GM19043 (cell line): ENCODE results near the gene KRT1.
"Not testable (repeated sequence)": the region's sequence is repeated elsewhere in the genome, so short reads cannot be mapped to it uniquely, and the experiment has no call there.

Experiments
- ATAC-seq: cut with Tn5 transposase; IDR thresholded peaks from one replicate; pipeline ENCODE4 v1.9.1; 2021; ENCODE audit warnings: low read depth; ENCODE audit not compliant: unreplicated experiment

The KRT1 gene

DNA sequence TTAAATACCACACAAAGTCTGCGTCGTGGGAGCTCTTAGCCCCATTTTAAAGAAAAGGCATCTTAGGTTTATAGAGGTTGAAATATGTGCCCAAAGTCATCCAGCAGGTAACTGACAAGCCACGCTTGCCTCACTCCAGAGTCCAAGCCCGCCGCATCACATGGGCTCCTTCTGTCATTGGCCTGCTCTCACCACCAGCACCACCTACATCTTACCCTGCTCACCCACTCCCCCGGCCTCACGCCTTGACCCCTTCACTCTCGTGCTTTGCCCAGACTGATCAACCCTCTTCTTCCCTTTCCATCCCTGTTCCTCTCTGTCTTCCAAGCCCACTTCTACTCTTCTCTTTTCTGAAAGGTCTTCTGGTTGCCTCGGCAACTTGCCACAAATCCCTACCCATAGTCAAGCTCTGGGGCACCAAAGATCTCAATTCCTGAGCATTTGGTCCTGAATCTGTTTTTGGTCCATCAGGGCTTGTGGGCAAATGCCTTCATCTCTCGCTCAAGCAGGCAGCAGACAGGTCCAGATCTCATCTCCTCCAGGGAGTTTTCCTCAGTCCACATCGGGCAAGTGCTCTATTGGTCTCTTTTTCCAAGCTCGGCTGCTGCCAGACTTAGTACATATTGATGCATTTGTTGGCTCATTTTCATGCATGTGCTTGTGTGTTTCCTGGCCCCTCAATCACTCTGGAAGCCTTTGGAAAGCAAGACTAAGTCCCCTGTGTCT is 3.5 kb upstream of the KRT1 start:
- no peak for ATAC-seq

DNA sequence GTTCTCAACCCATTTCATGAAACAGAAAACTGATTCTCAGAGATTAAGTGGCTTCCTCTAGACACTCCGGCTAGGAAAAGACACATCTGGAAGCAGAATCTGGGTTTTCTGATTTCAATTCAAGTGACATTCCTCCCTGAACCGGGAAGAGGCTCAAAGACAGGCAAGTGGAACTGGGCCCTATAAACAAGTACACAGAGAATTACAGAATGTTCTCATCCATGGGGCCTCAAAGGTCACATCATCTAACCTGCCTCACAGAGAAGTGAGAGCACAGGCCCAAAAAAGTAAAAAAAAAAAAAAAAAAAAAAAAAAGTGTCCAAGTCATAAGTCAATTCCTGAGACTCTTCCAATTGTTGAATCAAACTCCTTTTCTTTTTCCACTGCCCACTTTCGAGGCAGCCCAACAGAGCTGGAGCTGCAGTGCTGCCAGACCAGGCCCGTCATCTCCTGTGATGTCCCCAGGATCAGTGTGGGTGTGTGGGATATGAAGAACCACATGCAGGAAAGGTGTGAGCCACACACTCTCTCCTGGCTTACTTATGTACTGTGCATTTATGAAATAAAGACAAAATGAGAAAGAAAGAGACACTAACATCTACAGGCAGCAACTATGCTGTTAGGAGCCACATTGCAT is 2.8 kb upstream of the KRT1 start:
- no peak for ATAC-seq

GRCh38 chr12:52682381-52682660 is 2.1 kb upstream of the KRT1 start:
- no peak for ATAC-seq

DNA sequence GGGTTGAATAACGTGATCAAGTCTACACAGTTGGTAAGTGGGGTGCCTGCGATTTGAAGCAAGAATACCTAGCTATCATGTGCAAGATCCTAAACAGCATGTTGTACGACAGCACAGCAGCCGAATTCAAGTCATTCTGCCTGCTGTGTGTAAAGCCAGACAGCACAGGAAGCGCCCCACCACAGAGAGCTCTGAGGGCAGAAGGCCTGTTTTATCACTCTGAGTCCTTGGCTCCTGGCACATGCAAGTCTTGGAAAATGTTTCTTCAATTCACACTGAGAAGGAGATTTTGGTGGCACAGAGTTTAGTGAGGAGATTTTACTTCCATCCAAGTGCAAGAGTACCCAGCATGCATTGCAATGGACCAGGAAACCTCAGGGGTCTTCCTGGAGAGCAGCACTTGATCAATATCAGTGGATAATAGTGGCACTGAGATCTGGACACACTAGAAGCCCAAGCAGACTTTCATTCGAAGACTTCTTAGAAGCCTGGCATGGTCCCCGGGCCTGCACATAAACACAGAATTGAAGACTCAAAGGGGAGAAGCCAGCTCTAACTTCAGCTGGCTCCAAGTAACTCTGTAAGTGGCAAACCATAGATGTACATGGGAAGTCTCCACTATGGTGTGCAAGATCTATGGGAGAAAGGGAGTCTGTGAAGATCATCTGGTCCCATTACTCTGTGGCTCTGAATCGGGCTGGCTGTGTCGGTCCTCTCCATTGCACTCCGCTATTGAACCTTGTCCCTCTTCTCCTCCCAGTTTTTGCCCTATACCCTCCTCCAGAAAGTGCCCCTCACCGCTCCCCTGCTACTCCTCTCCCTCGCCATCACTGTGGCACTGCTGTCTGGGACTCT is 1.5 kb upstream of the KRT1 start:
- ATAC-seq = no peak

GRCh38 chr12:52679875-52680274 is 332 bp downstream of the KRT1 start:
- ATAC-seq = no peak

- ATAC-seq = no peak
Observed at GRCh38 chr12:52677671-52678070, 2.5 kb downstream of the KRT1 start.

DNA sequence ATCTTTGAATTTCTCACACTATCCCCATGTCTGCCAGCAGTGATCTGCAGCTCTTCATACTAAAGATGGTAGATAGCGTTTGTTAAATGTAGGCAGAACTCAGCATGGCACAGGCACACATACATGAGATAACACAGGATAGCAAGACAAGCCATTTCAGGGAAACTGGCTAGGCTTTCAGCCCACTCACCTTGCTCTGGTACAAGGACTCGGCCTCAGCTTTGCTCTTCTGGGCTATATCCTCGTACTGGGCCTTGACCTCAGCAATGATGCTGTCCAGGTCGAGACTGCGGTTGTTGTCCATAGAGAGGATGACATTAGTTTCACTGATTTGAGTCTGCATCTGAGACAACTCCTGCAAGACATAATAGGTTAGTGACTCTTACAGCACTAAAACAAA is 3.1 kb downstream of the KRT1 start:
- no peak for ATAC-seq

DNA sequence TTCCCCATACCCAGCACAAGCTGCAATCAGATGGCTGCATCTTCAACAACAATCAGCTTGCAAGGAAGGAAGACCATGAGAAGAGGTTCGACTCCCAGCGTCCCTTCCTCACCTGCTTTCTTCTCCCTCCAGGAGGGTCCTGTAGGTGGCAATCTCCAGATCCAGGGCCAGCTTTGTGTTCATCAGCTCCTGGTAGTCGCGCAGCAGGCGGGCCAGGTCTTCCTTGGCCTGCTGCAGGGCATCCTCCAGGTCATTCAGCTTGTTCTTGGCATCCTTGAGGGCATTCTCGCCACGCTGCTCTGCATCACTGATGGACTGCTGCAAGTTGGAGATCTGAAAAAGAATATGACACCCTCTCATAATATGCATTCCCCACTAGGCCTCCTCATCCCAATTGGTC is 4.0 kb downstream of the KRT1 start:
- ATAC-seq = no peak

DNA sequence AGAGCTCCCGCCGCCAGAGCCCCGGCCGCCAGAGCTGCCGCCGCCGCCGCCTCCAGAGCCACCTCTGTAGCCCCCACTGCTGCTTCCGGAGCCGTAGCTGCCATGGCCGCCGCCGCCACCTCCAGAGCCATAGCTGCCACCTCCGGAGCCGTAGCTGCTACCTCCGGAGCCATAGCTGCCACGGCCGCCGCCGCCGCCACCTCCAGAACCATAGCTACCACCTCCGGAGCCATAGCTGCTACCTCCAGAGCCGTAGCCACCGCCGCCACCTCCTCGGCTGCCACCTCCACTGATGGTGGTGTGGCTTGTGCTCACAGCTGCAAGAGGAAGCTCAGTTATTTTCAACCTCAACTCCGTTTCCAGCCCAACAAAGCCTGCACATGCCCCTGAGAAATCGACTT is 4.9 kb downstream of the KRT1 start:
- ATAC-seq = no peak

- no peak for ATAC-seq
Observed at GRCh38 chr12:52674433-52674775, 5.8 kb downstream of the KRT1 start.

GRCh38 chr12:52673713-52674432 is 6.3 kb downstream of the KRT1 start:
- ATAC-seq = no peak

DNA sequence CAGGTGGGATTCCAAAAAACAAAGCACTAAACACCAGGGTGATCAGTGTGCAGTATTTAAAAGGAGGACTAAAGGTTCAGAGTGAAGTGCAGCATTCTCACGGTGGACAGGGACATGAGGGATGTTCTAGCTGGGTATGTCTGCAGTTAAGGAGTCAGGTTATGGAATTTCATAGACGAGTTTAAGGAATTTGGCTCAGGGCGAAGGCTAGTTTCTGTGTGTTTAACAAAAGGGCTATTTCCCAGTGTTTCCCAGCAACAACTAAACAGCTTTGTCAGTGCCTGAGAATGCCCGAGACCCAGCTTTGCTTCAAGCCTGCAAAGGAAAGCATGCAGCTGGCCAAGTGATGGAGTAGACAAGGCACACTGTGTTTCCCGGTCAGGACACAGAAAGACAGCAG is 7.0 kb downstream of the KRT1 start:
- ATAC-seq = no peak

DNA sequence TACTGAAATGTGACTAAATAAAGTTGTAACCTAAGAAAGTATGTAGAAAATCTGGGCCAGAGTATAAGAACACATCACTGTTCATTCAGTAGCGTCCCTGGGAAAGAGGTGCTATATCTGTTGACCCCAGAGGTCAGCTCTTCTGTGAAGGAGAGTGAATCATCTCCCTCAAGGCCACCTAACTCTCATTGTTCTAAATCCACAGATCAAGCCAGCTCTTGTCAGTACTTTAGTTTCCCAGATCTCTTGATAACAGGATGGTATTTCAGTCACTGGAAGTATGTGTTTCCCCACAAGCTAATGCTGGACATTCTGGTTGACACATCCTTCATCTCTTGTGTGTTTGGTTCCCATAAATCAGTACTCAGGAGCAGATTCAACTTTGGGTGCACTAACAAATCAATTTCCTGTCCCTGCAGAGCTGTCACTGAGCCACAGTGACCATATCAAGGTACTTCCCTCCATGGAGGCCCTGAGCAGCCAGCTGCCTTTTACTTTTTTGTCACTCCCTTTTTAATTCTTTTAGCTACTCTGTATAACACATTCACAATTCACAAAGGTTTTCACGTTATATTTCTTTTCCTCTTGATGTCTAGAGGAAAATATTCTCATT is 7.8 kb downstream of the KRT1 start:
- no peak for ATAC-seq

GRCh38 chr12:52670961-52671360 is 9.2 kb downstream of the KRT1 start:
- ATAC-seq = no peak

DNA sequence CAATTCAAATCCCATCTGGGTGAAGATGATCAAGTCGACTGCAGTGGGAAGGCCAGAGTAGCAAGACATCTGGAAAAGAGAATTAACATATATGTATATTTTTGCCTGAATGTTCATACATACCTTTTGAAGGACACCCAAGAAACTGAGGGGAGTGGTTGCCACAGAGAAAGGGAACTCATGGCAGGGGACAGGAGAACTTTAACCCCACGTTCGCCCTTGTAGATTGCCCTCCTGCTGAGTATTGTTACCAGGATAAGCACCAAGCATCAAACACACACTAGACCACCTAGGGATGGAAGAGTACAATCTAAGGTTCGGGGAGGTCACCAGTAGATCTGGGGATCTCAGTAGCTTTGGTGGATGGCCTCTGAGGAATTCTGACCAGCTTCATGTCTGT is 9.7 kb downstream of the KRT1 start:
- no peak for ATAC-seq

GRCh38 chr12:52669941-52670340 is 10.3 kb downstream of the KRT1 start:
- not testable (repeated sequence) for ATAC-seq

GRCh38 chr12:52669426-52669825 is 10.8 kb downstream of the KRT1 start:
- no peak for ATAC-seq

DNA sequence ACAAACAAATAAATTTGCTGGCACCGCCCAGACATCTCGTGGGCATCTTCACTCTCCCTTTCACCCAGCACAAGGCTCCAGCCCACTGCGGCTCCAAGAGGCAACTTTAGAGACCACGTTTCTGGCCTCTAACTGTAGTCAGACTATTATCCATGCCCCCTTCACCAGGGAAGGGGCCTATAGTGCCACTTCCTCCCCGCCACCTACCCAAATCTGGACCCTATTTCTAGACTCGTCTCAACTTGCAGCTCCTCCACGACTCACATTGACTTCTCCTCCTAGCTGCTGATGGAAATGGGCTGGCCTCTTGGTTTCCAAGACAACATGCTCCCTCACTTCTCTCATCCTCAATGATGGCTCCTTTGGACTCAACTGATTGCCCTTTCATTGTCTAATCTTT is 12.3 kb downstream of the KRT1 start:
- no peak for ATAC-seq

DNA sequence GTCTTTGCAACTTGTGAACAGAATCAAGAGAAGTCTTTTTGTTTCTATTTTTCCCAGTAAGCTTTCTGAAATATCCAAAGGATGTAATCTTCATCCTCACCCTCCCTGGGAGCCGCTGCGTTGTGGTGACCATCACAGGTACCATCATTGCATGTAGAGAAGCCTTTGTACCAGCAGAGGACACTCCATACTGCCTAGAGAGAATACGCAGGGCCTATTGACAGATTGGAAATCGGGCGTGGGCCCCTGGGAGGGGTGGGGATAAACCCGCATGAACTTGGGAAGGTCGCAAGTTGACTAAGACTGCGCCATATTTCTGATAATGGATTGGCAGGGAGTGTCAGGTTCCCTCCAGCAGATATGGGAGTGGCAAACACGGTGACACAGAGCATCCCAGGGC is 12.7 kb downstream of the KRT1 start:
- no peak for ATAC-seq

- ATAC-seq = no peak
Observed at GRCh38 chr12:52666471-52666870, 13.7 kb downstream of the KRT1 start.

GRCh38 chr12:52663420-52663819 is 16.8 kb downstream of the KRT1 start:
- ATAC-seq = no peak
